ENCODE data around the gene VPS13D.
"Not testable (repeated sequence)": the region's sequence is repeated elsewhere in the genome, so short reads cannot be mapped to it uniquely, and the experiment has no call there.

Gene VPS13D

GRCh38 chr1:12452262-12452661 is 222.4 kb downstream of the VPS13D start:
- DNase-seq (ENCODE audit: low spot score): no peak
- TF ChIP-seq CTCF (IDR thresholded peaks at IDR 0.05; ENCODE audit: borderline replicate concordance, control extremely low read depth, extremely low read depth, insufficient read depth, missing control alignments): no peak
- in situ Hi-C loops (cut with MboI; ENCODE audit: low sequenced_read_pairs, unreplicated experiment): no loop called here

GRCh38 chr1:12453400-12454343 is 223.8 kb downstream of the VPS13D start:
- in situ Hi-C loops (cut with MboI; ENCODE audit: low sequenced_read_pairs, unreplicated experiment): no loop called here
- TF ChIP-seq CTCF (IDR thresholded peaks at IDR 0.05; ENCODE audit: borderline replicate concordance, control extremely low read depth, extremely low read depth, insufficient read depth, missing control alignments): no peak
- DNase-seq (ENCODE audit: low spot score): no peak

DNA sequence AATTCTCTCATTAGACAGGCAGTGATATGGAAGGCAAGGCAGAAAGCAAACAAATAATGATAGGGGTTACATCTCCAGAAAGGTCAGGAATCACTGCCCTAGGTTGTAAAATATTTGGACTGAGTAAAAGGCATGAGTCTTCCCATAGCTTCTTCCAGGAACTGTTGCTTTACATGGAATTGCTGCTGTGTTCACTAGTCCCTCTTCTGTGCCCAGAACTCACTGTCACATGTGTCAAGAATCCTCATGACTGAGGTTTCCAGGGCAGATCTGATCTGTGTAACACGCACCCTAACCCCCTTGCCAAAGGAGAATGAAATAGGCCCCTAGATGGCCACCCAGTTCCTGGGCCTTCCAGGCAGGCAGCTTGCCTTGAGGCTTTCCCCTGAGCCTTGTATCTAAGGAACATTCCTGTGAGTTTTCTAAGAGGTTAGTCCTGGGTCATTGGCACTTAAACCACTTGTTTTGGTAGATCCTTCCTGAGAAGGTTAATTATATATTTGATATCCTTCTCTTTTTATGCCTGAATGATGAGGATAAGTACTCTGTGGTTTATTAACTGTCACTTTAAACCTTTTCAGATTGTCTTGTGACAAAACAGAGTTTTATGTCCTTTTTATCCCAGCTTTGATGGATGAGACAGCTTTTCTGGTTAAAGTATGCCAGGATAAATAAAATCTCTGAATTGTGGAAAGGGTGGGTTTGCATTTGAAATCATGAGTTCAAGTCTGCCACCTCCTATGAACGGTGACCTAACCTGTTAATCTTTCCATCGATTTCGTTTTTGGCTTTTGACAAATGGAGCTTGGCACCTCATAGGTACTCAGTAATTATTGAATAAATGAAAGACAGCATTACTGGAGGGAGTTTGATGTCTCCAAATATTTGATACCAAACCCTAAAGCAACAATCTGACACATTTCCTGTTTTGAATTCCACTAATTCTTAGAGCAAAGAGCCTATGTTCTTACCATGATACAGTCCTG is 224.9 kb downstream of the VPS13D start:
- no peak for TF ChIP-seq CTCF (IDR thresholded peaks at IDR 0.05; ENCODE audit: borderline replicate concordance, control extremely low read depth, extremely low read depth, insufficient read depth, missing control alignments)
- in situ Hi-C loops (cut with MboI; ENCODE audit: low sequenced_read_pairs, unreplicated experiment): no loop called here
- no peak for DNase-seq (ENCODE audit: low spot score)

DNA sequence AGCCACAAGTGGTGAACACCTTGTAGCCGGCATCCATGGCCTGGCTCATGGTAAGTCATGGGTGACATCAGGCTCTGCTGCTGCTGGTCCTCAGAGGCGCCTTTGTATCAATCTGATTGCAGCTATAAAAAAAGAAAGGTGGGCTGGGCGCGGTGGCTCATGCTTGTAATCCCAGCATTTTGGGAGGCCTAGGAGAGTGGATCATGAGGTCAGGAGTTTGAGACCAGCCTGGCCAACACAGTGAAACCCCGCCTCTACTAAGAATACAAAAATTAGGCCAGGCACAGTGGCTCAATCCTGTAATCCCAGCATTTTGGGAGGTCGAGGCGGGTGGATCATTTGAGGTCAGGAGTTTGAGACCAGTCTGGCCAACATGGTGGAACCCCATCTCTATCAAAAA is 226.3 kb downstream of the VPS13D start:
- DNase-seq (ENCODE audit: low spot score); in situ Hi-C loops (cut with MboI; ENCODE audit: low sequenced_read_pairs, unreplicated experiment): not testable (repeated sequence)

DNA sequence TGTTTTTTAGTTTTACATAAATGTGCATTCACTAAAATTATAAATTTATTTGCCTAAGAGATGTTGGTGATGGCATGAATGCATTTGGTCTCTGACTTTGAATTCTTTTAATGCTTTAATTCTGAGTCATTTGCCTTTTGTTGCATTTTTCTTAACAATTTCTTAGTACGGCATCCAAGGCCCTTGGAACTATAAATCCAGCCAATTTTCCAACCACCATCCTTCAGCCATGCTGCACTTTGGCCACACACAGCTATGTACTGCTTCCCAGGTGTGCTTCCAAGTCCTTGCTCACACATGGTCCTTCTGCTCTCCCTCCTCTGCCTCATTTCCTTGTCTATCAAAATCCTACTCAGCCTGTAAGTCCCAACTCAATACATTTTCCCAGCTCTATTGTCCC is 227.1 kb downstream of the VPS13D start:
- no peak for TF ChIP-seq CTCF (IDR thresholded peaks at IDR 0.05; ENCODE audit: borderline replicate concordance, control extremely low read depth, extremely low read depth, insufficient read depth, missing control alignments)
- in situ Hi-C loops (cut with MboI; ENCODE audit: low sequenced_read_pairs, unreplicated experiment): no loop called here
- no peak for DNase-seq (ENCODE audit: low spot score)

- no peak for TF ChIP-seq CTCF (IDR thresholded peaks at IDR 0.05; ENCODE audit: borderline replicate concordance, control extremely low read depth, extremely low read depth, insufficient read depth, missing control alignments)
- in situ Hi-C loops (cut with MboI; ENCODE audit: low sequenced_read_pairs, unreplicated experiment): no loop called here
- DNase-seq (ENCODE audit: low spot score): no peak
Measured at GRCh38 chr1:12457771-12458170, 227.9 kb downstream of the VPS13D start.

All from GM13976 (cell line).